DMS53 treated with DMSO at 0.1 percent for 48 hours (cell line): ENCODE data around the gene MYBPC3.

Source experiments
- DNase-seq: peaks from one replicate; lab custom pipeline; 2025; ENCODE audit not compliant: unreplicated experiment; lab: John Stamatoyannopoulos, UW

Gene MYBPC3

GRCh38 chr11:47387944-47388696 is 35.6 kb upstream of the MYBPC3 start:
- DNase-seq = no peak

GRCh38 chr11:47384498-47384897 is 32.0 kb upstream of the MYBPC3 start:
- no peak for DNase-seq

GRCh38 chr11:47383071-47383470 is 30.6 kb upstream of the MYBPC3 start:
- DNase-seq = no peak

GRCh38 chr11:47380078-47380477 is 27.6 kb upstream of the MYBPC3 start:
- DNase-seq = no peak

- no peak for DNase-seq
Measured at GRCh38 chr11:47379317-47379716, 26.8 kb upstream of the MYBPC3 start.

- no peak for DNase-seq
Measured at GRCh38 chr11:47378836-47379170, 26.3 kb upstream of the MYBPC3 start.

- DNase-seq = no peak
Measured at GRCh38 chr11:47378010-47378835, 25.7 kb upstream of the MYBPC3 start, which contains the start of gene SPI1. Gene SPI1 (minus strand): TSS chr11:47378547. CDS start chr11:47378353, 194 bp downstream.

- no peak for DNase-seq
Measured at GRCh38 chr11:47377571-47378009, 25.1 kb upstream of the MYBPC3 start.

GRCh38 chr11:47376525-47377371 is 24.2 kb upstream of the MYBPC3 start:
- DNase-seq = no peak

GRCh38 chr11:47376107-47376524 is 23.6 kb upstream of the MYBPC3 start:
- DNase-seq = no peak

GRCh38 chr11:47375546-47376085 is 23.1 kb upstream of the MYBPC3 start:
- no peak for DNase-seq

- no peak for DNase-seq
Measured at GRCh38 chr11:47375020-47375419, 22.5 kb upstream of the MYBPC3 start.

- no peak for DNase-seq
Measured at GRCh38 chr11:47374720-47375019, 22.2 kb upstream of the MYBPC3 start.

GRCh38 chr11:47373876-47374719 is 21.6 kb upstream of the MYBPC3 start:
- DNase-seq = peak; percentile 16

- DNase-seq = no peak
Measured at GRCh38 chr11:47372422-47372821, 19.9 kb upstream of the MYBPC3 start.

GRCh38 chr11:47369676-47370075 is 17.2 kb upstream of the MYBPC3 start:
- DNase-seq = no peak

GRCh38 chr11:47366020-47366490 is 13.6 kb upstream of the MYBPC3 start:
- DNase-seq = no peak

- DNase-seq = no peak
Measured at GRCh38 chr11:47361419-47361818, 8.9 kb upstream of the MYBPC3 start.

GRCh38 chr11:47360341-47360740 is 7.8 kb upstream of the MYBPC3 start:
- DNase-seq = no peak

GRCh38 chr11:47359586-47359985 is 7.1 kb upstream of the MYBPC3 start:
- no peak for DNase-seq
